D721Med (cell line): ENCODE data around the gene PLSCR5.

Experiments used
- DNase-seq: peaks from one replicate; pipeline ENCODE4 v3.0.0; 2011; ENCODE audit warnings: low spot score; ENCODE audit not compliant: insufficient read length
- FAIRE-seq: peaks from 2 replicates; lab custom pipeline; 2011; peaks lifted over from hg19 to GRCh38; lab: Jason Lieb, UNC
- TF ChIP-seq, protein P1 (sequence below): IDR thresholded peaks from 2 replicates; pipeline ENCODE4 v1.5.1; 2012; ENCODE audit warnings: mild to moderate bottlenecking, control low read depth; ENCODE audit not compliant: insufficient read depth; ENCODE audit errors: missing control alignments

PLSCR5 gene

GRCh38 chr3:146569314-146569713 lies 35.8 kb downstream of the PLSCR5 start:
- FAIRE-seq, result no peak
- TF ChIP-seq, protein P1, sequence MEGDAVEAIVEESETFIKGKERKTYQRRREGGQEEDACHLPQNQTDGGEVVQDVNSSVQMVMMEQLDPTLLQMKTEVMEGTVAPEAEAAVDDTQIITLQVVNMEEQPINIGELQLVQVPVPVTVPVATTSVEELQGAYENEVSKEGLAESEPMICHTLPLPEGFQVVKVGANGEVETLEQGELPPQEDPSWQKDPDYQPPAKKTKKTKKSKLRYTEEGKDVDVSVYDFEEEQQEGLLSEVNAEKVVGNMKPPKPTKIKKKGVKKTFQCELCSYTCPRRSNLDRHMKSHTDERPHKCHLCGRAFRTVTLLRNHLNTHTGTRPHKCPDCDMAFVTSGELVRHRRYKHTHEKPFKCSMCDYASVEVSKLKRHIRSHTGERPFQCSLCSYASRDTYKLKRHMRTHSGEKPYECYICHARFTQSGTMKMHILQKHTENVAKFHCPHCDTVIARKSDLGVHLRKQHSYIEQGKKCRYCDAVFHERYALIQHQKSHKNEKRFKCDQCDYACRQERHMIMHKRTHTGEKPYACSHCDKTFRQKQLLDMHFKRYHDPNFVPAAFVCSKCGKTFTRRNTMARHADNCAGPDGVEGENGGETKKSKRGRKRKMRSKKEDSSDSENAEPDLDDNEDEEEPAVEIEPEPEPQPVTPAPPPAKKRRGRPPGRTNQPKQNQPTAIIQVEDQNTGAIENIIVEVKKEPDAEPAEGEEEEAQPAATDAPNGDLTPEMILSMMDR, result no peak
- DNase-seq, result no peak

GRCh38 chr3:146566138-146566537 lies 39.0 kb downstream of the PLSCR5 start:
- no peak for FAIRE-seq
- DNase-seq, result no peak
- TF ChIP-seq, protein P1, result no peak

GRCh38 chr3:146561879-146562278 lies 43.3 kb downstream of the PLSCR5 start:
- FAIRE-seq (no peak), DNase-seq (no peak)
- TF ChIP-seq, protein P1, result no peak

GRCh38 chr3:146561463-146561862 lies 43.7 kb downstream of the PLSCR5 start:
- FAIRE-seq (no peak), DNase-seq (no peak)
- TF ChIP-seq, protein P1, result no peak

- FAIRE-seq (no peak), DNase-seq (no peak)
- TF ChIP-seq, protein P1, result no peak
Observed at GRCh38 chr3:146560678-146561077, 44.5 kb downstream of the PLSCR5 start.

DNA sequence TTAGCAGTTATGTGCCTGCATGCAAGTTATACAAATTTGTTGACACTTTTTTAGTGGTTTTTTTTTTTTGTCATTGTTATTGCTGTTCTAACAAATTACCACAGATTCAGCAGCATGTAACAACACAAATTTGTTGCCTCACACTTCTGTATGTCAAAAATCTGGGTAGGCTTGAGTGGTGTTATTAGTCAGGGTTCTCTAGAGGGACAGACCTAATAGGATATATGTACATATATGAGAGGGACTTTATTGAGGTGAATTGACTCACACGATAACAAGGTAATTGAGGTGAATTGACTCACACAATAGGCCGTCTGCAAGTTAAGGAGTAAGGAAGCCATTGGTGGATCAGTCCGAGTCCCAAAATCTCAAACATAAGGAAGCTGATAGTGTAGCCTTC lies 45.8 kb downstream of the PLSCR5 start:
- TF ChIP-seq, protein P1, result no peak
- DNase-seq (no peak), FAIRE-seq (no peak)

DNA sequence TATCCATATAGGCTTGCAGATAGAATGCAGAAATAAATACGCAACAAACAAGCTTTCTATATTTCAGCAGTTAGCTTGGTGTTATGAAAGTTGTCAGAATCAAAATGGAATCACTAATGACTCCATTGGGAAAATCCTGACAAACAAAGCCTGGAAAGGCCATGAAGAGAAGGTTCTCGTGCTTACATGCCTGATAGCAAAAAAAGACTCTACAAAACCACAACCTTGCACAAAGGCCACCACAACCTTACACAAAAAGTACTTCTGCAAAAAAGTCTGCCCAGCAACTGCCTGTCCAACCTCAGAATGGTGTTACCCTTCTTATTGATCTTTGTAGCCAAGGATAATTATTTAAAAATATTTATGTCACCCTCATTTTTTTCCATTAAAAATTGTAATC lies 46.4 kb downstream of the PLSCR5 start:
- DNase-seq (no peak), FAIRE-seq (no peak)
- TF ChIP-seq, protein P1, result no peak
